Adrenal gland (tissue), 5 donors: ENCODE measurements around the gene EDEM2.
"Not testable (repeated sequence)": the region's sequence is repeated elsewhere in the genome, so short reads cannot be mapped to it uniquely, and the experiment has no call there.

Experiments used
- CTCF ChIP-seq, 6 experiments: fragments of 450-650 bp in 4 of 6; fragments of 200-600 bp in 2 of 6; sonication (generic) in 1 of 6; IDR thresholded peaks; 1 replicate in 5 of 6; 2 replicates in 1 of 6; pipeline versions ENCODE4 v1.5.1 to v1.8.0; 2016 to 2021; ENCODE audit warnings: antibody characterized with exemption in 6 of 6, mild to moderate bottlenecking in 2 of 6, moderate library complexity in 1 of 6
- POLR2A ChIP-seq, 2 donors: fragments of 450-650 bp; IDR thresholded peaks; one replicate each; pipeline ENCODE4 v1.6.1; 2017; ENCODE audit warnings: antibody characterized with exemption in 2 of 2, mild to moderate bottlenecking in 2 of 2, moderate library complexity in 1 of 2
- donor health status: DM: no; HTN: no; CAD: no.

GRCh38 chr20:35080348-35080642 is 66.8 kb downstream of the EDEM2 start:
- not testable (repeated sequence) for TF ChIP-seq CTCF, POLR2A (IDR thresholded peaks at IDR 0.05)
